Measurements from ENCODE around the gene ZFC3H1. TPM values are rescaled to one million over a fixed set of nuclear protein-coding genes. Genes with fewer than 3 reads are reported as not detected.

ZFC3H1 gene
- total and polyA plus RNA-seq, 12 donors: 11.8 to 56.2 (median 31.9) TPM

DNA sequence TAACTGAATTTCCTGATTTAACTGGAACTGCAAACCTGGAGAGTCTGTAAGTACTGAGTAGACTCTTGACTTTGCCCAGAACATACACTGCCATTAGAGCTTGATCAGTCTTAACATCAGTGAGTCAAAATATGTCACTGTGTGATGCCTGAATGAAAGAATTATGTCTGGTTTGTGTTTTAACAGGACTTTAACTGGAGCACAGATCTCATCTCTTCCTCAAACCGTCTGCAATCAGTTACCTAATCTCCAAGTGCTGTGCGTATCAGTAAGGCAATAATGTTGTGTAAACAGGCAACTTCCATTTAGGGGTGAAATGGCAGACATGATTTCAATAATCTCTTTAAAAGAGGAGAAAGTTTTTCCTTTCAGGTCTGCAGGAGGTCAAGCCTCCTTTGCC is 97.0 kb downstream of the ZFC3H1 start:
- Histone ChIP-seq H3K27me3 (no peaks in the 10 kb centered on the region), H3K4me1 (replicated peaks in 1 of 2) (no peaks in the 10 kb centered on the region), H3K36me3 (replicated peaks in 1 of 2) (no peaks in the 10 kb centered on the region), H3K9me3 (replicated peaks in 1 of 3) (no peaks in the 10 kb centered on the region), H3K4me3 (no peak overlapping the region), H3K27ac (no peak overlapping the region)
- WGBS, 4 donors: 54 to 74% (median 62%) methylated on average over 2 of the region's 2 CpGs
- TF ChIP-seq POLR2A (IDR thresholded peaks at IDR 0.05): no peak
- TF ChIP-seq, protein P1, sequence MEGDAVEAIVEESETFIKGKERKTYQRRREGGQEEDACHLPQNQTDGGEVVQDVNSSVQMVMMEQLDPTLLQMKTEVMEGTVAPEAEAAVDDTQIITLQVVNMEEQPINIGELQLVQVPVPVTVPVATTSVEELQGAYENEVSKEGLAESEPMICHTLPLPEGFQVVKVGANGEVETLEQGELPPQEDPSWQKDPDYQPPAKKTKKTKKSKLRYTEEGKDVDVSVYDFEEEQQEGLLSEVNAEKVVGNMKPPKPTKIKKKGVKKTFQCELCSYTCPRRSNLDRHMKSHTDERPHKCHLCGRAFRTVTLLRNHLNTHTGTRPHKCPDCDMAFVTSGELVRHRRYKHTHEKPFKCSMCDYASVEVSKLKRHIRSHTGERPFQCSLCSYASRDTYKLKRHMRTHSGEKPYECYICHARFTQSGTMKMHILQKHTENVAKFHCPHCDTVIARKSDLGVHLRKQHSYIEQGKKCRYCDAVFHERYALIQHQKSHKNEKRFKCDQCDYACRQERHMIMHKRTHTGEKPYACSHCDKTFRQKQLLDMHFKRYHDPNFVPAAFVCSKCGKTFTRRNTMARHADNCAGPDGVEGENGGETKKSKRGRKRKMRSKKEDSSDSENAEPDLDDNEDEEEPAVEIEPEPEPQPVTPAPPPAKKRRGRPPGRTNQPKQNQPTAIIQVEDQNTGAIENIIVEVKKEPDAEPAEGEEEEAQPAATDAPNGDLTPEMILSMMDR (IDR thresholded peaks at IDR 0.05): no peak
- no peak for DNase-seq
- intact Hi-C loops (cut with DNase I): no loop called here

DNA sequence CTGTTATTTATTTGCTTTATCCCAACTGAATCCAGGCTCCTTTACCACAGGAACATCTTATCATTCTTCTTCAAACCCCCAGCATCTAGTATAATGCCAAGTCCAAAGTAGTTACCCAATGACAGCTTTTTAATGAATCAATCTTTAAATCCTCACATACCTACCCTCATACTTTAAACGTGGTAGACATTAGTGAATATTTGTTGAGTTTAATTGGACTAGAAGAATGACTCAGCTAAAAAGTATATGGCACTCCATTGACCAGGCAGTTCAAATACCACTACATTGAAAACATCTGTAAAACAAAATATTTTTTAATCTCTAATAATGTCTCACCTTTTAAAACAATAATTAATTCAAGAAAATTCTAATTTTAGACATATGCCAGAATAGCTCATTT is 98.1 kb downstream of the ZFC3H1 start:
- 62 to 87% (median 71%) methylated on average over 1 of the region's 1 CpG for WGBS, 4 donors
- Histone ChIP-seq H3K36me3 (replicated peaks in 1 of 2) (no peaks in the 10 kb centered on the region), H3K27ac (no peak overlapping the region), H3K9me3 (replicated peaks in 1 of 3) (no peaks in the 10 kb centered on the region), H3K27me3 (no peaks in the 10 kb centered on the region), H3K4me3 (no peak overlapping the region), H3K4me1 (replicated peaks in 1 of 2) (no peaks in the 10 kb centered on the region)
- TF ChIP-seq POLR2A (IDR thresholded peaks at IDR 0.05): no peak
- TF ChIP-seq, protein P1 (IDR thresholded peaks at IDR 0.05): no peak
- DNase-seq: no peak
- intact Hi-C loops (cut with DNase I): no loop called here

DNA sequence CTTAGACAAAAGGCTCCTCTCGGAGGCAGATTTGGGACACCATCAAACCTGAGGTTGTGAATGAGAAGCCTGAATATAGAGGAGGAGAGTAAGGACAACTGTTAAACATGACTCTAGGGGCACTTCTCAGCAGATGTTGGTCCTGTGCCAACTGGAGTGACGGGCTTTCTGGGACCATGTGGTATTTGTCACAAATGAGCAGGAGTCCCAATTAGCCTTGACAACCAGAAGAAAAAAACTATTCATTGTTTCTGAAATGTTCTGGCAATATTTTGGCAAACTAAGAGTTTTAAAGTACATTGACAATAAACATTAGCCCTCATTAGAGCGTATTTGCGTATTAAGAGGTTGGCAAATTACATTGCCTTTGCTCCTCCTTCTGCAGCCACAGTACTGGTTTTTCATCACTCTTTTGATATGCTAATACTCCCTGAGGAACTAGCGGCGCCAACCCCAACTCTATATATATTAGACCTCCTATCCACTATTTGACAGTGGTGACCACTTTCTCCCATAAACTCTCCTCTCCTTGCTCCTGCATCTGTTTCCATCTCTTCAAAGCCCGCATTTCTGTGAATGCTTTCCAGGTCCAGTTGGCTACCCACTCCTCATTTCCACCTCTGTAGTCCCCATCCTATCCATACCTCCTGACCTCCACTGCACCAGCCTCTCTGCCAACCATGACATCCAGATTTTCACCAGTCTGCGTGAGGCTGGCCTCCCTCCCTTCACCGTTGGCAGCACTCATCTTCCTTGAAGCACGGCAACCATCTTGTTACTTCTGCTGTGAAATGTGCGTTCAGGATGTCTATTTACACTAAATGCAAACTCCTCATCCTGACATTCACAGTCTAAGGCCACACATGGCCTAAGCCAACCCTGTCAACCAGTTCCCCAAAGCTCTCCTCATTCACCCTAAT is 100.7 kb downstream of the ZFC3H1 start:
- peak in 1 of 7 donors; percentile 72 for DNase-seq
- WGBS, 4 donors: 76 to 81% (median 77%) methylated on average over 11 of the region's 11 CpGs
- Histone ChIP-seq H3K36me3 (replicated peaks in 1 of 2) (no peaks in the 10 kb centered on the region), H3K27ac (no peak overlapping the region), H3K9me3 (replicated peaks in 1 of 3) (no peaks in the 10 kb centered on the region), H3K27me3 (no peaks in the 10 kb centered on the region), H3K4me3 (no peak overlapping the region), H3K4me1 (replicated peaks in 1 of 2) (no peaks in the 10 kb centered on the region)
- intact Hi-C loops (cut with DNase I): no loop called here
- TF ChIP-seq, protein P1 (IDR thresholded peaks at IDR 0.05): no peak

Small RNA genes within 50 kb of the gene (small RNA-seq; reads per million reads assigned to genes)
- gene RF00560: 0 reads per million in 2 donors

Other genes with a start within 250 kb of the ZFC3H1 start
- 1 to 10 TPM in 7 of 9 donors, under 1 TPM in 2; 0.39 to 3.4 (median 1.8) TPM for gene LGR5, start 224.1 kb downstream of the ZFC3H1 start, total RNA-seq
- gene LGR5, start 224.1 kb downstream of the ZFC3H1 start, polyA plus RNA-seq: 1 to 10 TPM in 2 of 3 donors, under 1 TPM in 1; 0.66 to 6.1 (median 3.5) TPM
- gene THAP2, start 453 bp upstream of the ZFC3H1 start, total RNA-seq: 10 to 100 TPM in 3 of 9 donors, 1 to 10 TPM in 5, under 1 TPM in 1; 0.95 to 15.7 (median 6.9) TPM
- 10 to 100 TPM in 1 of 3 donors, 1 to 10 TPM in 2; 3.3 to 11.9 (median 4.9) TPM for gene THAP2, start 453 bp upstream of the ZFC3H1 start, polyA plus RNA-seq
- gene TMEM19, start 22.2 kb upstream of the ZFC3H1 start, total RNA-seq: 10 to 100 TPM; 12.2 to 22.1 (median 19.4) TPM
- 1 to 10 TPM; 2.8 to 7.9 (median 4.4) TPM for gene TMEM19, start 22.2 kb upstream of the ZFC3H1 start, polyA plus RNA-seq
- gene RAB21, start 91.0 kb upstream of the ZFC3H1 start, total RNA-seq: 100 to 1,000 TPM in 2 of 9 donors, 10 to 100 TPM in 6, 1 to 10 TPM in 1; 8.6 to 123 (median 68.1) TPM
- gene RAB21, start 91.0 kb upstream of the ZFC3H1 start, polyA plus RNA-seq: 100 to 1,000 TPM in 1 of 3 donors, 1 to 10 TPM in 2; 8.7 to 118 (median 8.8) TPM
- gene TBC1D15, start 175.9 kb upstream of the ZFC3H1 start, total RNA-seq: 10 to 100 TPM; 22.8 to 78.3 (median 56.2) TPM
- gene TBC1D15, start 175.9 kb upstream of the ZFC3H1 start, polyA plus RNA-seq: 10 to 100 TPM; 19.9 to 74.1 (median 23.3) TPM